GM08714 (cell line): ENCODE data around the gene KLHL29.

ENCODE experiments used
- H3K4me3 ChIP-seq: fragments of 200-500 bp; sonication (Bioruptor generic); 2 replicates; pipeline ENCODE4 v1.5.1; 2014; ENCODE audit warnings: mild to moderate bottlenecking, low read length, inconsistent platforms
- ZNF274 ChIP-seq: IDR thresholded peaks from 2 replicates; pipeline ENCODE4 v1.6.1; 2012; ENCODE audit warnings: mild to moderate bottlenecking, low read depth, low read length

KLHL29 gene

DNA sequence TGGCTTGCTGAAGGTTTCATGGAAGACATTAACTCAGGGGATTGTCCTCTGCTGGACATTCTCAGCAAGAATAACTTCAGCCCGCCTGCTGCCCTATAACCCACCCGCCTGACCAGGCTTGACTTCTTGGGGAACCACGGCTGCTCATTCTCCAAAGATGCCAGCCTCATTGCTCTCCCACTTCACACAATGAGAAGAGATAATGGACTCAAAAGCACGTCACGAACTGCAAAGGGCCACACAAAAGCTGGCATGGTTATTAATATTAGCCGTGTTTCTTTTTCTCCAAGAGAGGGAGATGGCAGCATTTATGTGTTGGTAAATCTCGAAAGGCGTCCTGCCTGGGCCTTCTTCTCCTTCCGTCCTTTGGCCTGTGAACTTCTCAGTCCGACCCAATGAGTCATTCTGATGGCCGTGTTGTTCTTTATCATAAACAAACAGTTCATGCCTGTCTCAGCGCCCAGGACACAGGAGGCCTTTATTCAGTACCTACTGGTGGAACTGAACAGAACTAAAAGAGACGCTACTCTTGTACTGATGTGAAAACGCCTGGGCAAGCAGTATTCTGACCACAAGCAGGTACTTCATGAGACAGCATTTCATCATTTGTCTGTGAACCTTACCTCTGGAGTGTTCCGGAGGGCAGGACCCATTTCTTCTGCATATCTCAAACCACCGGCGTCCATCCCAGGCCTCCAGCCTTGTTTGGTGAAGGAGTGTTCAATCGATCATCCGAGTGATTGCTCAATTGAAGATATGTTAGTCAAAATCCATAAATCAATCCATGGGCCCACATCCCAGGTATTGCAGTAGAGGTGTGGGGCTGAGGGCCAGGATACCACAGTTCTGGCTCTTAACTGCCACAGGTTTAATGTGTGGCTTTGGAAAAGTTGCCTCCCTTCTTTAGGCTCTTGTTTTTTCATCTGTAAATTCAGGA lies 25.1 kb upstream of the KLHL29 start:
- no peak overlapping the region for H3K4me3 ChIP-seq
- no peak for TF ChIP-seq ZNF274

DNA sequence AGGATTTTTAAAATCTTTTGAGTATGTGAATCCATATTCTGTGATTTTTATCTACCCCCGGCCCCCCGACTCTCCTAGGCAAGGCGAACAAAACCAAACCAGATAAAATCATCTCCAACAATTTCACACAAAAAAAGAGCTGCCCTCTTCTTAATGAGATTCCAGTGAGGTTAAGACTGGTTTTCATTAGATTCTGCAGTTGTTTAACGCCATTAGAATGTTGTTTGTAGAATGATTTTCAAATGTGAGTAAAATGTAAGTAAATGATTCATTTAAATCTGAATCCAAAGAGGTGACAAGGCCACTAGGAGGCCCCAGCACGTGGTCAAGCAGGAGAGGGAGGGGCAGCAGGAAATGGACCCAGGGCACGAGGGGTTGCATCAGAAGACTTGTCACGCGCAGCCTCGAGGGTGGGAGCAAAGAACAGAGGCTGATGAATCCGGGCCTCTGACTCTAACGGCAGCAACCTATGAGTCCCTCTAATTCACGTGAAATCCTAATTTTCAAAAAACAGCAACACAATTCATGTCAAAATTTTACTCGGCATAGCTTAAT lies 24.3 kb upstream of the KLHL29 start:
- TF ChIP-seq ZNF274: no peak
- no peak overlapping the region for H3K4me3 ChIP-seq

DNA sequence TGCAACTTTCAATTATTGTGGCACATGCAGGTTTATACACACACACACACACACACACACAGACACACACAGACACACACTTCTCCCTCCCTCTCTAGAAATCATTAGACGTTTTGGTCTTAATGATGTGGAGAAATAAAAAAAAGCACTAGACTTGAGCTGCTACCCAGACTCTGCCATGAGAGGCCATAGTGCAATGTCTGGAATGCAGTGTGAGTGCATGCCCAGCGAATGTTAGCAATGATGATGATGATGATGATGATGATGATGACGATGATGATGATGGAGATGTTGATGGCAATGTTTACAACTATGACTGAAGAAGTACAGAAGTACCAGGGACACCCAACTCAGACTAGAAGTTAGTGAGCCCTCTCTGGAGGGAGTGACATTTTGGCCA lies 23.8 kb upstream of the KLHL29 start:
- no peak overlapping the region for H3K4me3 ChIP-seq
- no peak for TF ChIP-seq ZNF274

DNA sequence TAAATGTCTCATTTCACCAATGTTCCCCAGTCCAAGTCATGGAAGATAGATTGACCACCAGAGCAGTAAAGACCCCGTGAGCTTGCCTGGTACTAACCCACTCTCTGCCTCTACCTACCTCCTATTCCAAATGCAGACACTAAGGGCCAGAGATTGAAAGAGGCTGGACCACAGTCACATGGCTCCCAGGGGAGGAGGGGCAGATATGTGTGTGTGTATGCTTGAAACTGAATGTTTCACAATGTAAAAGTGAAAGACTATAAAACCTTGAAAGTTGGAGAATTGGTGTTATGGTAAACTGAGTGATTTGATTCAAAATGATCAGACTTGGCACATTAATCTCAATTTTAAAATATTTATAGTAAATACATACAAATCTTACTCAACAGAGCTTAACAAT lies 21.7 kb upstream of the KLHL29 start:
- no peak for TF ChIP-seq ZNF274
- no peak overlapping the region for H3K4me3 ChIP-seq

DNA sequence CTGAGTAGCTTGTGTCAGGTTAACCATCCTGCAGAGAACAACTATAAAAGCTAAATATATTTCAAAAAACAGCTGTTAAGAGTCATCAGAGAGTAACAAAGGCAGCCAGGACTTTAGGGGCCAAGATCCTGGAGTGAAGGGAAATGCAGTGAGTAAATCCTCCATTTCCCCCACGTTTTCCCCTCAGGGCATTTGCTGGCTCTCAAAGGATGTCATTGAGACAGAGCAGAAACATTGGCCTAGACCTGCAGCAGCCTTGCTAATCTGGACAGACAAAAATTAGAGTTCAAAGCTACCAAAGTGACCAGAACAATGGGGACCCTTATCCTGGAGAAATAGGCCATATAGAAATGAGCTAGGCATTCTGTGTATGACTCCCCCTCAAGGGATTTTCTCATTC lies 21.1 kb upstream of the KLHL29 start:
- TF ChIP-seq ZNF274: no peak
- no peak overlapping the region for H3K4me3 ChIP-seq

DNA sequence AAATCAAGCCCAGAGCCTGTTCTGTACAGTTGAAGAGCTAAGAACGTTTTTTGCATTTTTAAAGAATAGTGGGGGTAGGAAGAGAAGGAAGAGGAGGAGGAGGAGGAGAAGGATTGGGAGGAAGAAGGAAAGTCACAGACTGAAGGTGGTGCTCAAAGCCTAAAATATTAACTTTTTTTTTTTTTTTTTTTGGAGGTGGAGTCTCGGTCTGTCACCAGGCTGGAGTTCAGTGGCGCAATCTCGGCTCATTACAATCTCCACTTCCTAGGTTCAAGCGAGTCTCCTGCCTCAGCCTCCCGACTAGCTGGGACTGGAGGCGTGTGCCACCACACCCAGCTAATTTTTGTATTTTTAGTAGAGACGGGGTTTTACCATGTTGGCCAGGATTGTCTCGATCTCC lies 18.3 kb upstream of the KLHL29 start:
- TF ChIP-seq ZNF274: no peak
- no peak overlapping the region for H3K4me3 ChIP-seq

DNA sequence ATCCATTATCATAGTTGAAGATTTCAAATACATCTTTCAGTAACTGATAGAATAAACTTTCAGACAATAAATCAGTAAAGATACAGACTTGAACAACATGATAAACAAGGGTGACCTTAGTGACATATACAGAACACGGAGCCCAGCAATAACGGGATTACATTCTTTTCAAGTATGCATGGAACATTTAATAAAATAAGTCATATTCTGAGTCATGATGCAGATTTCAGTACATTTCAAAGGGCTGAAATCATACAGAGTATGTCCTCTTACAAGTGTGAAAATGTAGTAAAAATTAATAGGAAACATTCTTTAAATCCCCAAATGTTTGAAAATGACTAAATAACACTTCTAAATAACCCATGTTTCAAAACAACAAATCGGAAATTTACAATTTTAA lies 17.2 kb upstream of the KLHL29 start:
- TF ChIP-seq ZNF274: no peak
- H3K4me3 ChIP-seq: no peak overlapping the region

DNA sequence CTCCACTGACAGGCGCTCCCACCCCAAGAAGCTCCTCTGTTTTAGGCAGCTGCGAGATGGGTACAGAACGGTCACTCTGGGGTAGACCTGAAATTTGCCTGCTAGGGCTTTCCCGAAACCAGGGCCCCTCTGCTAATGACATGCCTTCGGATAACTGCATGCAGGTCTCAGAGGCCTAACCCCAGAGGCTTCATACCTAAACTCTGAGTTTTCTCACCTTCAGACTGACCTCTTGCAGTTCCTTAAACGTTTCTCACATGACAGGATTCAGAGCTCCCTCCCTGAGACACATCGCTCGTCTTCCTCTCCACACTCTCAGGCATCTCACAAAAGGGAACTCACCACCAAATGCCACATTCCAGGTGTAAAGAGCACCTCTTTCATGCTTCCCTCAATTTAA lies 11.3 kb upstream of the KLHL29 start:
- no peak overlapping the region for H3K4me3 ChIP-seq
- no peak for TF ChIP-seq ZNF274

DNA sequence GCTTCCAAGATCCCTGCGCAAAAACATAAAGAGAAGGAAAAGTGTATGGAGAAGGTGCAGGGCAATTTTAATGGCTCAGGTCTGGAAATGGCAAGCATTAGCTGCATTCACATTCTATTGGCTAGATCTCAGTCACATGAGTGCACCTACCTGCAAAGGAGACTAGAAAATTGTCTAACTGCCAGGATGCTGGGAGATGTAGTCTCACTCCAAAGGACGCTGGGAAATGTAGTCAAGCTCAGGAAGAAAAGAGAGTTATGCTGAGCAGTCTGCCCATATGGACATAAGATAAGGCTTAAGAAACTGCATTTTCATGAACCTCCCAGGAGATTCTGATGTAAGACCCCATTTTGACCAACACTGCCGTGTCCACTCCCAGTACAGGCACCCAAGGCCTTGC lies 9.5 kb upstream of the KLHL29 start:
- no peak for TF ChIP-seq ZNF274
- no peak overlapping the region for H3K4me3 ChIP-seq

DNA sequence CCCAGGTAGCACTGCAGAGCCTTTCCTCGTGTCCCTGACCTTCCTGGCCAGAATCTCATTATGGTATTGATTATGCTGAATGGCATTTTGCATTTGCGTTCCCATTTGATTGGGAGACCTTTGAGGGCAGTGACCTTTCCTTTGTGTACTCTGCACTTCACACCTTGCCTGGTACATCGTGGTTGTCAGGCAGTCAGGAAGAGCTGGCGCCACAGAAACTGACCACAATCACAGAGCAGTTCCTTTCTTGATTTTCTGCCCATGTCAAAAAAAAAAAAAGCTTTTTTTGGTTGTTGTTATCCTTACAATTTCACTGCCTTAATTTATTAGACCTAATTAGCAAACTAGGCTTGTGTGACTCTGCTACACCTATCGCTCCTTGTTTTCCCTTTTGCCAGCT lies 8.9 kb upstream of the KLHL29 start:
- H3K4me3 ChIP-seq: no peak overlapping the region
- no peak for TF ChIP-seq ZNF274

DNA sequence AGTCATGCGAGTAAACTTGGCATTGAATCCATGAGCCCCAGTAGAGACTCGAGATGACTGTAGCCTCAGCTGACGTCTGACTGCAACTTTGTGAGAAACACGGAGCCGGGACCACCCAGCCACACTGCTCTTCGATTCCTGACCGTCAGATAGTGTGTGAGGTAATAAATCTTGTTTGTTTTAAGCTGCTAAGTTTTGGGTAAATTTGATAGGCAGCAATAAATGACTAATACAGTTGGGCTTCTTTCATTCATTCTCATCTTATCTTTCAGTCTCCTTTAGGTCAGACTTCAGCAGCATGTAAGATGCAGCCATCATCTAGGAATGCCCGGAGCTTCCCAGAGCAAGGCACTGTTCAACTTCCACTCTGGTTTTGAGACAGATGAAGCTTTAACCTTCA lies 8.0 kb upstream of the KLHL29 start:
- no peak for TF ChIP-seq ZNF274
- no peak overlapping the region for H3K4me3 ChIP-seq

DNA sequence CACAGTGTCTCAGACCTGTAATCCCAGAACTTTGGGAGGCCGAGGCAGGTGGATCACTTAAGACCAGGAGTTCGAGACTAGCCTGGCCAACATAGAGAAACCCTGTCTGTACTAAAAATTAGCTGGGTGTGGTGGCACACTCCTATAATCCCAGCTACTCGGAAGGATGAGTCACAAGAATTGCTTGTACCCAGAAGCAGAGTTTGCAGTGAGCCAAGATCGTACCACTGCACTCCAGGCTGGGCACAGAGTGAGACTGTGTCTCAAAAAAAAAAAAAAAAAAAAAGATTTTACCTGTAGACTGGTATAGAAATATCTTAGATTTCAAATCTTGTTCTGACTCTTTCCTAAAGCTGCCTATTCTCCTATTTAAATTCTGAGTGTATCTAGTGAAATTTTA lies 7.2 kb upstream of the KLHL29 start:
- no peak overlapping the region for H3K4me3 ChIP-seq
- TF ChIP-seq ZNF274: no peak

DNA sequence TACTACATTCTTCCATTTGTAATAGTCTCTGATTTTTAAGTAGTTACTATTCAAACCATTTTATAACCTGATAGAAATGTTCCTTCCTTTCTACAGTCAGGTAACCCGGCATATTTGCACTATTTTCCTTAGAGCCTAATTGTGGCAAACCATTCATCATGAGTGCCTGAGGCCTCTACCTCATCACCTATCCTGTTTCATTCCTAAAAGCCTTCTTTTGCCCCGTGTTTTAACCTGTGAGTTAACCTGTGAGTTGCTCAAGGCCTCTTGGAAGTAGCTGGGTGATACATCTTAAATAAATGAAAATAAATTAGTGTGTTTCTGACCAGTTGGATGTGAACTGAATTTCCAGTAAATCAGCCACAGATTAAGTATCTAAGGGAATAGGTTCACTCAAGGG lies 6.5 kb upstream of the KLHL29 start:
- H3K4me3 ChIP-seq: no peak overlapping the region
- no peak for TF ChIP-seq ZNF274

DNA sequence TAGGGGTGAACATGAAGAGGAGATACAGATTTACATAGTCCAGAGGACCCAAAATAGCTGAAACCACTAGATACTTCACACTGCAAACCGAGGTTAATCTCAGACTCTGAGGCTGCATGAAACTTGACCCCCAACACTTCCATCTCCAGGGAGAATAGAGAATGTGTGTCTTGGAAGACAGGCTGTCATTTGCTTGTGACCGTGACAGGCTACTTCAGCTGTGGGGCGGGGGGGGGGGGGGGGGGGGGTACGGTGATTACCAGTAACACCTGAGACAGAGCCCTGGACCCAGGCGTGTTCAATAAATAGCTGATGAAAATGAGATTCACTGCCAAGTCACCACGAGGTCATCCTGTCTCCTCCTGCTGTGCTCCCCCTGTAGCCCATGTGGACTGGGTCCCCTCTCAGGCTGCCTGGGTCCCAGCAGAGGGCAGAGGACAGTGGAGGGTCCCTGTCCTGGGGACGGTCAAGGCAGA lies 5.7 kb upstream of the KLHL29 start:
- H3K4me3 ChIP-seq: peak overlapping the region; percentile 15; the same call in 1 of the 2 replicates
- no peak for TF ChIP-seq ZNF274

DNA sequence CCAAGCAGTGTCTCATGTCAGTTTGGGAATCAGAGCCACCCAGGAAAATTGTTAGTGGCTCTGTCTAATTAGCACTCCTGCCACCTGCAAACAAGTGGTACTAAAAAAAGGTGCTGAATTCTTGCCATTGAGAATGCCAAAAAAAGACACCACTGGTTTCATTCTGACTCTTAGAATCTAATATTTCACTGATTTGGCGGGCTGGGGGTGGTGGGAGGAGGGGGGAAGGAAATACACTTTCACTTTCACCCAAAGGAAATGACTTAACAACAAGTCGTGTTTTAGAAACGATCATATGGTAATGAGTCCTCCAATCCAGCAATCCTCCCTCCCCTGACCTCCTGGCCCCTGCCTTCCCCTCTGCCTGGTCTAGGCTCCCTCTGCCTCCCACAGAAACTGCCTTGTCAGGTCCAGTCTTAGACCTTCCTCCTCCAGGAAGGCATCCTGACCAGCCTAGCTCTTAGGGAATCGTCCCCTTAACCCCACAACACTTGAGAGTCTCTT lies 4.4 kb upstream of the KLHL29 start:
- peak overlapping the region; percentile 40; the same call in 1 of the 2 replicates for H3K4me3 ChIP-seq

More for the DNA sequence above, 4.4 kb upstream of the KLHL29 start:
- no peak for TF ChIP-seq ZNF274
